MM.1S (cell line): ENCODE results near the gene ADSS2.

Source experiments
- DNase-seq: peaks from one replicate; pipeline ENCODE4 v3.0.0-alpha.2; 2015
- H2AFZ ChIP-seq: fragments of 300-600 bp; sonication (generic); 2 replicates; pipeline ENCODE4 v1.6.0; 2016; ENCODE audit warnings: antibody characterized with exemption, low read length
- H3F3A ChIP-seq: fragments of 300-600 bp; sonication (generic); 2 replicates; pipeline ENCODE4 v1.6.1; 2016; ENCODE audit warnings: mild to moderate bottlenecking, antibody characterized with exemption, low read length, moderate library complexity, mixed read lengths; ENCODE audit not compliant: insufficient read depth
- H3K27ac ChIP-seq: fragments of 300-600 bp; sonication (generic); 2 replicates; pipeline ENCODE4 v1.5.1; 2016; ENCODE audit warnings: mild to moderate bottlenecking, low read length
- H3K27me3 ChIP-seq: fragments of 300-600 bp; sonication (generic); replicated peaks from 2 replicates; pipeline ENCODE4 v1.6.0; 2016; ENCODE audit warnings: low read length; ENCODE audit not compliant: insufficient read depth
- H3K36me3 ChIP-seq: fragments of 300-600 bp; sonication (generic); replicated peaks from 2 replicates; pipeline ENCODE4 v1.6.1; 2016; ENCODE audit warnings: mild to moderate bottlenecking, low read length, mixed read lengths; ENCODE audit not compliant: insufficient read depth
- H3K4me1 ChIP-seq: fragments of 300-600 bp; sonication (generic); 2 replicates; pipeline ENCODE4 v1.6.1; 2016; ENCODE audit warnings: low read length, mixed read lengths
- H3K4me2 ChIP-seq: fragments of 300-600 bp; sonication (generic); 2 replicates; pipeline ENCODE4 v1.6.0; 2016; ENCODE audit warnings: low read depth, low read length
- H3K4me3 ChIP-seq: fragments of 300-600 bp; sonication (generic); 2 replicates; pipeline ENCODE4 v1.5.1; 2016; ENCODE audit warnings: low read length, mixed read lengths
- H3K79me2 ChIP-seq: fragments of 300-600 bp; sonication (generic); 2 replicates; pipeline ENCODE4 v1.6.1; 2016; ENCODE audit warnings: mixed run types, low read length, mixed read lengths
- H3K9ac ChIP-seq: fragments of 300-600 bp; sonication (generic); 2 replicates; pipeline ENCODE4 v1.6.1; 2016; ENCODE audit warnings: low read length, mixed read lengths
- H3K9me2 ChIP-seq: fragments of 300-600 bp; sonication (generic); replicated peaks from 2 replicates; pipeline ENCODE4 v1.6.1; 2016; ENCODE audit warnings: mild to moderate bottlenecking, low read length, mixed read lengths; ENCODE audit not compliant: insufficient read depth
- H3K9me3 ChIP-seq: fragments of 300-600 bp; sonication (generic); replicated peaks from 2 replicates; pipeline ENCODE4 v1.6.1; 2016; ENCODE audit warnings: mild to moderate bottlenecking, low read length, mixed read lengths; ENCODE audit not compliant: insufficient read depth
- H4K20me1 ChIP-seq: fragments of 300-600 bp; sonication (generic); 2 replicates; pipeline ENCODE4 v1.6.1; 2016; ENCODE audit warnings: mild to moderate bottlenecking, low read length, moderate library complexity, mixed read lengths; ENCODE audit not compliant: insufficient read depth
- CTCF ChIP-seq: fragments of 300-600 bp; sonication (generic); IDR thresholded peaks from 2 replicates; pipeline ENCODE4 v1.5.1; 2016; ENCODE audit warnings: antibody characterized with exemption, low read length, mixed read lengths
- EZH2 ChIP-seq: fragments of 300-600 bp; sonication (generic); optimal IDR thresholded peaks from 2 replicates; pipeline ENCODE3; 2017; ENCODE audit warnings: low read depth, mild to moderate bottlenecking, antibody characterized with exemption, low read length, mixed read lengths
- EZH2phosphoT487 ChIP-seq: fragments of 300-600 bp; sonication (generic); IDR thresholded peaks from 2 replicates; pipeline ENCODE4 v1.6.1; 2018; ENCODE audit warnings: antibody characterized with exemption, low read length

Gene ADSS2

GRCh38 chr1:244386595-244386994 is 65.1 kb downstream of the ADSS2 start:
- Histone ChIP-seq H4K20me1 (no peaks in the 10 kb centered on the region), H3F3A (peaks cover 7% of the 10 kb centered on the region; the same call in 1 of the 2 replicates), H3K4me3 (no peak overlapping the region), H3K9ac (no peak overlapping the region), H2AFZ (no peak overlapping the region), H3K36me3 (no peaks in the 10 kb centered on the region), H3K79me2 (no peaks in the 10 kb centered on the region), H3K9me2 (no peaks in the 10 kb centered on the region), H3K9me3 (no peaks in the 10 kb centered on the region), H3K4me2 (no peak overlapping the region), H3K4me1 (peaks cover 13% of the 10 kb centered on the region), H3K27ac (no peak overlapping the region), H3K27me3 (no peaks in the 10 kb centered on the region)
- TF ChIP-seq CTCF (no peak), EZH2phosphoT487 (no peak), EZH2 (no peak)
- DNase-seq = no peak

- Histone ChIP-seq H3K27ac (no peak overlapping the region), H4K20me1 (no peaks in the 10 kb centered on the region), H3K4me2 (no peak overlapping the region), H3K79me2 (no peaks in the 10 kb centered on the region), H3K4me1 (peaks cover 9% of the 10 kb centered on the region), H3F3A (peaks cover 7% of the 10 kb centered on the region; the same call in 1 of the 2 replicates), H3K9me2 (no peaks in the 10 kb centered on the region), H3K36me3 (no peaks in the 10 kb centered on the region), H3K9ac (no peak overlapping the region), H2AFZ (no peak overlapping the region), H3K4me3 (no peak overlapping the region), H3K27me3 (no peaks in the 10 kb centered on the region), H3K9me3 (no peaks in the 10 kb centered on the region)
- no peak for DNase-seq
- TF ChIP-seq CTCF = no peak
- no peak for TF ChIP-seq EZH2
- no peak for TF ChIP-seq EZH2phosphoT487
These were observed 67.6 kb downstream of the ADSS2 start for GRCh38 chr1:244384066-244384465.

- no peak overlapping the region for H2AFZ ChIP-seq
- no peaks in the 10 kb centered on the region for H3K36me3 ChIP-seq
- H3K9ac ChIP-seq = no peak overlapping the region
- H3K27me3 ChIP-seq = no peaks in the 10 kb centered on the region
- H3K4me2 ChIP-seq = no peak overlapping the region
- no peak overlapping the region for H3K27ac ChIP-seq
- H3K9me3 ChIP-seq = no peaks in the 10 kb centered on the region
- peaks cover 2% of the 10 kb centered on the region; the same call in 1 of the 2 replicates for H3F3A ChIP-seq
- 0 out of 2 replicates have a peak, but pooled peaks cover 2% of the 10 kb centered on the region for H3K4me1 ChIP-seq
- no peak for TF ChIP-seq EZH2phosphoT487
- no peak overlapping the region for H3K4me3 ChIP-seq
- no peaks in the 10 kb centered on the region for H3K9me2 ChIP-seq
- H3K79me2 ChIP-seq = no peaks in the 10 kb centered on the region
- no peak for DNase-seq
- no peaks in the 10 kb centered on the region for H4K20me1 ChIP-seq
These were observed 68.3 kb downstream of the ADSS2 start for GRCh38 chr1:244383278-244383884.

DNA sequence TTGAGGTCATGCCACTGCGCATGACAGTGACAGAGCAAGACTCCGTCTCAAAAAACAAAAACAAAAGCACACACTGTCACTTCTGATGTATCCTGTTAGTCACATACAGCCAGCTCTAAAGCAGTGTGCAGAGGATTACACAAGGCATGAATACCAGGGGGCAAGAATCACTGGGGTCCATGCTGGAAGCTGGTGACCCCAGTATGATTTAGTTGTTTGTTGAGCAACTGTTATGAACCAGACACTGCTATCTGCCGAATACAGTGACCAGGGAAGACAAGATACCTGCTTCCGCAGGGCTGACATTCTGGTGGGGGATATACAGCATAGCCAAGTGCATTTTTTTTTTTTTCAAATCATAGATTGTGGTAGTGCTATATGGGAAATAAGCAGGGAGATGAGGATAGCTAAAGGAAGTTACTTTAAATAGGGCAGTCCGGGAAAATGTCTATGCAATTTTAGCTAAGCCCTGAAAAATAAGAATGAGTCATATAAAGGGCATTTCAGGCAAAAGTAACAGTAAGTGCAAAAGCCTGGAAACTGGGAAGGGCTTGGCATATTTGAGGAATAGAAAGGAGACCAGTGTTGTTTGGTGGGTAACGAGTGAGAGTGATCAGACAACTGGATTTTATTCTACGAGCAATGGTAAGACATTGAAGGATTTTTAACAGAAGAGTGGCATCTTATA is 69.7 kb downstream of the ADSS2 start:
- no peak overlapping the region for H3K9ac ChIP-seq
- no peaks in the 10 kb centered on the region for H3K27me3 ChIP-seq
- H3K9me2 ChIP-seq = no peaks in the 10 kb centered on the region
- H3K4me1 ChIP-seq = no peaks in the 10 kb centered on the region
- TF ChIP-seq EZH2 (no peak), CTCF (no peak), EZH2phosphoT487 (no peak)
- H2AFZ ChIP-seq = no peak overlapping the region
- no peak for DNase-seq
- no peak overlapping the region for H3K4me2 ChIP-seq
- no peaks in the 10 kb centered on the region for H3K79me2 ChIP-seq
- H3K36me3 ChIP-seq = no peaks in the 10 kb centered on the region
- no peaks in the 10 kb centered on the region for H4K20me1 ChIP-seq
- no peak overlapping the region for H3K27ac ChIP-seq
- no peak overlapping the region for H3K4me3 ChIP-seq
- no peaks in the 10 kb centered on the region for H3F3A ChIP-seq
- no peaks in the 10 kb centered on the region for H3K9me3 ChIP-seq
